Measurements from ENCODE around the gene TXNDC16. TPM values are rescaled to one million over a fixed set of nuclear protein-coding genes. Genes with fewer than 3 reads are reported as not detected.
"Not testable (repeated sequence)": the region's sequence is repeated elsewhere in the genome, so short reads cannot be mapped to it uniquely, and the experiment has no call there.

Gene TXNDC16
- polyA plus RNA-seq, 3 donors, result 2.4 to 5.2 (median 2.6) TPM

GRCh38 chr14:52546318-52546670 lies 6.0 kb downstream of the TXNDC16 start:
- H3K27ac ChIP-seq (ENCODE audit: low read depth, low read length), result no peak overlapping the region
- 87 to 92% (median 90%) methylated on average over 4 of the region's 4 CpGs for WGBS, 3 donors

- no peak overlapping the region for H3K27ac ChIP-seq (ENCODE audit: low read depth, low read length)
- WGBS, 3 donors, result 79 to 85% (median 81%) methylated on average over 7 of the region's 7 CpGs
These were observed 6.6 kb downstream of the TXNDC16 start for GRCh38 chr14:52545584-52546317.

GRCh38 chr14:52538623-52539022 lies 13.7 kb downstream of the TXNDC16 start:
- WGBS, 3 donors, result 49 to 83% (median 61%) methylated on average over 2 of the region's 2 CpGs
- H3K27ac ChIP-seq (ENCODE audit: low read depth, low read length), result no peak overlapping the region

DNA sequence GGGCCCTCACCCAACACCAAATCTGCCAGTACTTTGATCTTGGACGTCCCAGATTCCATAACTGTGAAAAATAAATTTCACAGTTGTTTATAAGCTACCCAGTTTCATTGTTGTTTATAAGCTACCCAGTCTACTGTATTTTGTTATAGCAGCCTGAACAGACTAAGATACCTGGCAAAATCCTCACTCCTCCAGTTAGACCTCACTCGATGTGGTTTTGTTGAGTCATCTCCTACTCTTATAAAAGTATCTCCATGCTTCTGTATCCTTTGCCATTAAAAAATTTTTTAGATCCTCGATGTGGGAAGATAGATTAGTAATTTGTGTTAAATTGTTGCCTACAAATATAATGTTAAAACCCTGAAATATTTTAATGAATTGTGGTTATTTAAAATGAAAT lies 16.0 kb downstream of the TXNDC16 start:
- H3K27ac ChIP-seq (ENCODE audit: low read depth, low read length), result no peak overlapping the region
- WGBS, 3 donors, result 92 to 97% (median 94%) methylated on average over 3 of the region's 3 CpGs

GRCh38 chr14:52531481-52531880 lies 20.8 kb downstream of the TXNDC16 start:
- no peak overlapping the region for H3K27ac ChIP-seq (ENCODE audit: low read depth, low read length)

DNA sequence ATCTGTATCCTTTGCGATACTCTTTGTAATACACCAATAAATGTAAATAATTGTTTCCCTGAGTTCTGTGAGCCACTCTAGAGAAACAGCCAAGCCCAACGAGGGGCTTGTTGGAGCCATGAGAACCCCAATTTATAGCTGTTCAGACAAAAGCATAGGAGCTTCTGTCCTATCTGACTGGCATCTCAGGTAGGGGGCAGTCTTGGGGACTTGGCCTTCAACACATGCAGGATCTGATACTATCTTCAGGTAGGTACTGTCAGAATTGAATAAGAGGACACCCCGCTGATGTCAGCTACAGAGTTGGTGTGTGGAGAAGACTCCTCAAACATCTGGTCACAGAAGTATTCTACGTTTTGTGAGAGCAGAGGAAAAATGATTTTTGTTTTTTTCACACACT lies 25.3 kb downstream of the TXNDC16 start:
- no peak overlapping the region for H3K27ac ChIP-seq (ENCODE audit: low read depth, low read length)
- WGBS, 3 donors, result 91 to 93% (median 92%) methylated on average over 4 of the region's 4 CpGs

DNA sequence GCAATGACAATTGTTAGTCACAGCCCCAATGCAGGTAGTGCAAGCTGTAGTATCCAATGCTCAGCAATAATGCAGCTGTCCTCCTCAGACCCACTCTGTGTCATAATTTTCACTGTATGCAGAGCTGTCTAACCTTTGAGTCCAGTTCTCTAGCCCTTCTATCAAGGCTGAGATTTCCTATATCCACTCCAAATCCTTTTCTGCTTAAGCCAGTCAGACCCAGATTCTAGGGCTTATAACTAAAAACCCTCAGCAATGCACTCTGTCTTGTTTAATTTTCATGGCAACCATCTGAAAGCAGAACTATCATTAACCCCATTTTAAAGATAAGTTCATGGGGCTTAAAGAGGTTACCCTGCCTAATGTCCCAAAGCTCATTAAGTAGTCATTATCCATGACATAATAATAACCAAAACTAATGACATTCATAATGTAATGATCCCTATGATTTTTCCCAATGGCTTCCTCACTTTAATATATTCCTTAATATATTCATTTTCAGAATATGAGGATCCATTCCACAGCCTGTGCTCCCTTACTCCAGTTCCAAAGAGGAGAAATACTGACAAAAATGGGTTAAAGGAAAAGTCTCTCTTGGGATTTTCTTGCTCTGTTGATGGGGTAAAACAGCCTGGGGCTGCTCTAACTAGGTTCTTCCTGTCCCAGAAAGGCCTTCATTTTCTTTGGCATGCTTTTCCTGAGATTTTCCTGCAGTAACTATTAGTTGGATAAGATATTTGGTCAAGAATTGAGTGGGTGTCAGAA lies 29.5 kb downstream of the TXNDC16 start:
- no peak overlapping the region for H3K27ac ChIP-seq (ENCODE audit: low read depth, low read length)

GRCh38 chr14:52522033-52522432 lies 30.3 kb downstream of the TXNDC16 start:
- WGBS, 3 donors, result 32 to 76% (median 66%) methylated on average over 1 of the region's 1 CpG

GRCh38 chr14:52514046-52514811 lies 38.1 kb downstream of the TXNDC16 start:
- H3K27ac ChIP-seq (ENCODE audit: low read depth, low read length), result no peak overlapping the region
- 89 to 98% (median 97%) methylated on average over 4 of the region's 4 CpGs for WGBS, 3 donors

More at GRCh38 chr14:52522033-52522432, 30.3 kb downstream of the TXNDC16 start:
- H3K27ac ChIP-seq (ENCODE audit: low read depth, low read length), result no peak overlapping the region

GRCh38 chr14:52513249-52513648 lies 39.1 kb downstream of the TXNDC16 start:
- 84 to 92% (median 90%) methylated on average over 1 of the region's 1 CpG for WGBS, 3 donors
- H3K27ac ChIP-seq (ENCODE audit: low read depth, low read length), result no peak overlapping the region

DNA sequence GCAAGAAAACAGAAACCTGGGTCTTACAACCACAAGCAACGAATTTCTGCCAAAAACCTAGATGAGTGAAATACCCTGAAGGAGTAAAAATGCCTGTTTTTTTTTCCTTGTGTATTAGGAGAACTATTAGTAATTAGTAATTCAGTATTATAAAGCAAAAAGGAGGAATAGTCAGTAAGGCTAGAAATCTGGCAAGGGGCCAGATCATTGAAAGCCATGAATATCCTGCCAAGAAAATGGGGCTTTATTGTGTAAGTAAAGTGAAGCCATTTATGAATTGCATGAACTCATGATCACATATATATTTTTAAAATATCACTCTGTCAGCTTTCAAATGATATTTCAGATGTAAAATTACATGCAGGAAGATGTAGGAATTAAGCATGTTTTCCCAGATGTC lies 57.9 kb downstream of the TXNDC16 start:
- no peak overlapping the region for H3K27ac ChIP-seq (ENCODE audit: low read depth, low read length)
- 84 to 91% (median 88%) methylated on average over 1 of the region's 1 CpG for WGBS, 3 donors

- no peak overlapping the region for H3K27ac ChIP-seq (ENCODE audit: low read depth, low read length)
- 91 to 97% (median 94%) methylated on average over 4 of the region's 4 CpGs for WGBS, 3 donors
These were observed 66.8 kb downstream of the TXNDC16 start for GRCh38 chr14:52485350-52485960.

- no peak overlapping the region for H3K27ac ChIP-seq (ENCODE audit: low read depth, low read length)
These were observed 70.4 kb downstream of the TXNDC16 start for GRCh38 chr14:52481864-52482263.

GRCh38 chr14:52473557-52473956 lies 78.7 kb downstream of the TXNDC16 start:
- no peak overlapping the region for H3K27ac ChIP-seq (ENCODE audit: low read depth, low read length)
- 5 to 15% (median 11%) methylated on average over 1 of the region's 1 CpG for WGBS, 3 donors

- WGBS, 3 donors, result 96 to 97% (median 97%) methylated on average over 6 of the region's 6 CpGs
- no peak overlapping the region for H3K27ac ChIP-seq (ENCODE audit: low read depth, low read length)
These were observed 79.6 kb downstream of the TXNDC16 start for GRCh38 chr14:52472728-52473127.

- WGBS, 3 donors, result 95 to 99% (median 96%) methylated on average over 13 of the region's 13 CpGs
- H3K27ac ChIP-seq (ENCODE audit: low read depth, low read length), result not testable (repeated sequence)
These were observed 80.1 kb downstream of the TXNDC16 start for GRCh38 chr14:52472251-52472650.

DNA sequence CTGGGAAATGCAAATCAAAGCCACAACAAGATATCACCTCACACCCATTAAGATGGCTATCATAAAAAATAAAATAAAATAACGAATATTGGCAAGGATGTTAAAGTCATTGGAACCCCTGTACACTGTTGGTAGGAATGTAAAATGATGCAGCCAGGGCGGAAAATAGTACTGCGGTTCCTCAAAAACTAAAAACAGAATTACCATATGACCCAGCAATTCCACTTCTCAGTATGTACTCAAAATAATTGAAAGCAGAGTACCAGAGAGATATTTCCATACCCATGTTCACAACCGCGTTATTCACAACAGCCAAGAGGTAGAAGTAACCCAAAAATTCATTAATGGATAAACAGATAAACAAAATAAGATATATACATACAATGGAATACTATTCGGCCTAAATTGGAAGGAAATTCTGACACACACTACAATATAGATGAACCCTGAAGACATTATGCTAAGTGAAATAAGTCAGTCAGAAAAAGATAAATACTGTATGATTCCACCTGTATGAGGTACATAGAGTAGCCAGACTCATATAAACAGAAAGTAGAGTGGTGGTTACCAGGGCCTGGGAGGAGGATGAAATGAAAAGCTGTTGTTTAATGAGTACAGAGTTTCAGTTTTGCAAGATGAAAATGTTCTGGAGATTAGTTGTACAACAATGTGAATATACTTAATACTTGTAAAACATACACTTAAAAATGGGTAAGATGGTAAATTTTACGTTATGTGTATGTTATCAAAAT lies 84.6 kb downstream of the TXNDC16 start:
- 88 to 95% (median 93%) methylated on average over 7 of the region's 7 CpGs for WGBS, 3 donors
- no peak overlapping the region for H3K27ac ChIP-seq (ENCODE audit: low read depth, low read length)

DNA sequence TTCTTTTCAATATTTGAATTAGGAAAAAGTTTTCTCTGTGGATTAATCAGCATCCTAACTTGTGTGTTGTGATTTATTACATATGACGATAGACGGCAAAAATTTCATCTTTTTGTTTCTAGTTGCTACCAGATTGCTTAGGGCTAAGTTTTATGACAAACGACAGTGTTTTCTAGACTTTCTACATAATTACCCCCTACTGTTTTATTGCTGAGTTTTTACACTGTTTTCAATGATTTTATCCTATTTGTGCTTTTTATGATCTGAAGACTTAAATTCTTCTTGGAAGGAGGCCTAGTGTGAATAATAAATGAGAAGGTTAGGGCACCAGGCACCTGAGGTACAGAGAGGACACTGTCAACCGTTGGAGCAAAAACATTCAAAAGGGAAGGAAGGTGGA lies 88.1 kb downstream of the TXNDC16 start:
- no peak overlapping the region for H3K27ac ChIP-seq (ENCODE audit: low read depth, low read length)
- 82 to 94% (median 85%) methylated on average over 4 of the region's 4 CpGs for WGBS, 3 donors

Data from adipose tissue (tissue), 3 donors.